HG03558 (cell line): ENCODE results near the gene CARMIL1.
"Not testable (repeated sequence)": the region's sequence is repeated elsewhere in the genome, so short reads cannot be mapped to it uniquely, and the experiment has no call there.

Source experiments
- ATAC-seq: cut with Tn5 transposase; IDR thresholded peaks from one replicate; pipeline ENCODE4 v1.9.1; 2021; ENCODE audit warnings: moderate number of reproducible peaks; ENCODE audit not compliant: unreplicated experiment; ENCODE audit errors: extremely low read depth

CARMIL1 gene

DNA sequence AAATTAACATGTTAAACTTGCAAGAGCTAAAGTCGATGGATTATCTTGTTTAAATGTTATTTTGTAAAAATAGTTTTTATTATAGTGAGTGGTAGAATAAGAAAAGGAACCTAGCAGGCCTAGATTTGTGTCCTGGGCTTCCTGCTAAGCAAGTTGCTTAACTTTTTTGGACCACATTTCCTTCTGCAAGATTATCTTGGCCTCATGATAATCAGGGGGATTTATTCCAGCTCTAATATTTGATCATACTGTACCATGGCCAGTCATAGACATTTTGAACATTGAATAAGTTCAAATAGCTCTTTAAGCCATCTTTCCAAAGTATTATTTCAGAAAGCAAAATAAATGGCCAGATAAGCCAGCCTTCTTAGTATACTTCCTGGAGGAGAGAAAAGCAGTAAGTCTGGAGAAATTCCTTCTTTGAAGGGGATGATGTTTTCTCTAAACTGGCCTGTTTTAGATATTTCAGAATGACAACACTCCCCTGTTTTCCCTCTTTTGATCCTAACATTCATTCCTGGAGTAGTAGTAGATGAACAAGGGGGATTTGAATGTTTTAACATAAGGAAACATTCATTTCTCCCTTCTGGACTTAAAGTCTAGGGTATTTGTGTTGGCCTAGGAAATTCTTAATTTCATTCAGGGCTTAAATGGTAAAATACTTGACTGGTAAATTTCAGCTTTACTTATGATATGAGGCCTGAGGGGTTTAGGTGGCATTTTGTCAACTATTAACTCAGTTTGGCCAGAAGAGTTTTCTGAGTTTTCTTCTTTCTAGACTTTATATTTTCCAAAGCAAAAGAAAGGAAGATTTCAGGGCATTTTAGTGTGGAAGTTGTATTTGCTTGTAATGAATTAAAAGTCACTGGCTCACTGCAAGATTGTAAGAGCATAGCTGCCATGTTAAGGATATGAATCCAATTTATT is 264.1 kb downstream of the CARMIL1 start:
- ATAC-seq = no peak

DNA sequence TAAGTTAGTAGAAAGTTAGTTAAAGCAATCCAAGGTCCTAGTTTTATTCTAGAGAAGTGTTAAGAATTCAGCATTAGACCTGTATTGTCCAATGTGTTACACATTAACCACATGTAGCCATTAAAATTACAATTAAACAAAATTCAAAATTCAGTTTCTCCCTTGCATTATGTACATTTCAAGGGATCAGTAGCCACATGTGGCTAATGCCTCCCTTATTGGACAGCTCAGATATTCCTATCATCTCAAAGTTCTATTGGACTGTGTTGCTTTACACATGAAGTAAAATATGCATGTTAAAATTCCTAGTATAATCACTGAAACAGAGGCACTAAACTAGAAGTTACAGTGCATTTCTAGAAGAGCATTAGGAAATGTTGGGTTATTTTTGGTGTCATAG is 265.7 kb downstream of the CARMIL1 start:
- ATAC-seq = no peak

DNA sequence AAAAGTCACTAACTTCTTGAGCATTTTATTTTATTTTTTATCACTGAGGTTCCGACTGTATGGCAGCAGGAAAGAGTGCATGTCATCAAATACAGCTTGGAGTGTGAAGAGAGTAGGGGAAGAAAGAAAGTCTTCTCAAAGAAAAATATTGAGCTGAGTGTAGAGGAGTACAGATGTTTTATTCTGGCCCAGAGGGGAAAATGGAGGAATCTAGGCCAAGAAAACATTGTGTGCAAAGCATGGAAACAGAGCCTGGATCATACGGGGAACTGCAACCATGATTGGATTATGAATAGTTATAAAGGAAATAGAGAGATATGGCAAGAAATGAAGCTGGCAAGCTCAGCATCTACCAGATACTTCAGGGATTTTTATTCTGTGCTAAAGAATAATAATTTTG is 268.6 kb downstream of the CARMIL1 start:
- no peak for ATAC-seq

DNA sequence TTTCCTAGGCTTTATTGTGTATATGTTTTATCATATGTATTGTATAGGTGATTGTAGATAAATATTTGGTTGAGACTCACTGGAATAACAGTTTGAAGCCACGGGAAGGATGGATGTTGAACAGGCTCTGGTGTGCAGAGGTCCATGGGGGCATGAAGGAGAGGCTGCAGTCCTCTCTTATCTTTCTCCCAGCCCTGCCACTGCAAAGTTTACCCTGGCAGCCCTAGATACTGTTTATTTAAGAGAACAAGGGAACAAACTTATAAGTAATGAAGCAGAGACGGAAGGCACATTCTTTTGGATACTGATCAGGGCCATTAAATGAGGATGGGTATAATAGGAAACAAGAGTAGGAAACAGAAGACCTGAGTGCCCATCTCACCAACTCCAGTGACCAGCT is 269.3 kb downstream of the CARMIL1 start:
- ATAC-seq = no peak

DNA sequence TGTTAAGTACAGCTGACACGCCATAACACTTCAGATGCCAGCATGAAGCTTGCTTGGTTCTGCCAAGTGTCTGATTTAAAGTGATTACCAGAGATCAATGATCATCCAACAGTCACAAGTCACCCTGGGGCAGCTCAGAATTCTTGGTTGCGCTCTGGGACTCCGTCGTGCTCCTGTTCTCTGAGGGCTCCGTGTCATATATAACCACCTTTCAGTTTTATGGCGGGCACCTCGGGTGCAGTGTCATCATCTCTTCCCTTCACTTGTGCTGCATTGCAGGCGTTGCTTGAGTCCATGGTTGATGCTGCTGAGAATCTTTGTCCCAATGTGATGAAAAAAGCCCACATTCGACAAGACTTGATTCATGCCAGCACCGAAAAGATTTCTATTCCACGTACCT is 271.5 kb downstream of the CARMIL1 start:
- no peak for ATAC-seq

DNA sequence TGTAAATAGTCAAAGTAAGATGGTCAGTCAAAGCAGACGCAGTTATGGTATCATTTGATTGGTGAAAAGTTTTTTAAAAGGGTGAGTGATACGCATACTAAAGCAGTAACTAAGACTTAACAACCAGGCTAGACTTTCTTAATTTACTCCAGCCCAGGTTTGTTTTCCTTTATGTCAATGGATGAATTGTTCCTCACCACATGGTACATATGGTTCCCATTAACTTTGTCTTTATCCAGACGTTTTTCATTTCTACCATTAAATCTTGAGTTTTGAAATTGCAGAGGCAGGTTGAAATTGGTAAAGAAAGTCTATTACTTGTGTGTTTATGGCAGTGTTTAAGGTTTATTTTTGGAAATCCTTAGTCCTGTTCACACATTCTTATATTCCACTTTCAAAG is 274.3 kb downstream of the CARMIL1 start:
- ATAC-seq = no peak

DNA sequence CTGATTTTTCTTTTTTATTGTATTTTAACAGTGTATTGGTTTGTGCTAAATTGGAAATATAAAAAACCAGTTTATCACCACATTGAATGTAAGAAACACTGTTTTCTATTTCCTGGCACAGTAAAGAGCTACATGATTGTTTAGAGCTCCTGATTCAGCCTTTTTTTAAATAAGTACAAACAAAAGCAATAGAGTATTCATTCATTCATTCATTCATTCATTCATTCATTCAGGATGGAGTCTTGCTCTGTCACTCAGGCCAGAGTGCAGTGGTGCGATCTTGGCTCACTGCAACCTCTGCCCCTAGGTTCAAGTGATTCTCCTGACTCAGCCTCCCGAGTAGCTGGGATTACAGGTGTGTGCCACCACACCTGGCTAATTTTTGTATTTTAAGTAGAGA is 276.0 kb downstream of the CARMIL1 start:
- no peak for ATAC-seq

DNA sequence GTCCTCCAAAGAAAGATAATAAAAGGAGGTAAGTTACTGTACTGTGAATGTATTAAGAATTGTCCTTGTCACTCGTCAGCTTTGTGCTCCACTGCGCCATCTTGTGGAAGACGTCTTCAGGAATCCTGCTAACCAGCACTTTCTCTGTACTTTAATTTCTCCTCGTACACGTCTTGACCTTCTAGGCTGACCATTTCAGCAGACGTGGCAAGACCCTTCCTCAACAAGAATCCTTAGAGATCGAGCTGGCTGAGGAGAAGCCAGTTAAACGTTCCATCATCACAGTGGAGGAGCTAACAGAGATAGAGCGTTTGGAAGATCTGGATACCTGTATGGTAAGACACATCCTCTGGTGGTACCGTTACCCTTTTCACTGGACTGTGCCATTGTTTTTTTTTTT is 277.3 kb downstream of the CARMIL1 start:
- no peak for ATAC-seq

DNA sequence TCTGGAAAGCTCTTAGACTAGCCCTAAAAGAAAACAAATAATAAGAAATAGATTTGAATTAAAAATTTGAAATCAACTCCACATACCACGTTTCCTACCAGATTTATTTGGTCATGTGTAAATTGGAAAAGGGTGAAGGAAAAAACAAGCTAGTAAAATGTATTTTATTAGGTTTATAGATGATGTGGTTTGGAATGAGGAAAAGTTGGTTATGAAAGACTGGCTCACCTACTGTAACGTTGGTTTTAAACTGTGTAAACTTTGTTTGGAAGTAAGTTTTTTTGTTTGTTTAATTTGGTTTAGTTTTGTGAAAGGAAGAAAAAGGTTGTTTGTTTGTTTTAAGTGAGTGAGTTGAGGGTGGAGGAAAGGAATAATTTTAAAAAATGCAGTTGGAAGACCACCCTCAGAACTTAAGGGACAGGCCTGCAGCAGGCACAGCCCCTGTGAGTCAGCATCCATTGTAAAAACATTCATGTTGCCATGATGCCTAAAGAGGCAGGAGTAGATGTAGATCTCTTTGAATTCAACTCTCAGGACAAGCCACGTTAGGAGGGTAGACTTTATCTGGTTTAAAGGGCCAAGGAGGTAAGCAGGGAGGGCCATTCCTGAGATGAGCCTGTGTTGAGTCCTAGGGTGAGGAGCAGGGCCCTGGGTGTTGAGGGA is 279.1 kb downstream of the CARMIL1 start:
- ATAC-seq = no peak

DNA sequence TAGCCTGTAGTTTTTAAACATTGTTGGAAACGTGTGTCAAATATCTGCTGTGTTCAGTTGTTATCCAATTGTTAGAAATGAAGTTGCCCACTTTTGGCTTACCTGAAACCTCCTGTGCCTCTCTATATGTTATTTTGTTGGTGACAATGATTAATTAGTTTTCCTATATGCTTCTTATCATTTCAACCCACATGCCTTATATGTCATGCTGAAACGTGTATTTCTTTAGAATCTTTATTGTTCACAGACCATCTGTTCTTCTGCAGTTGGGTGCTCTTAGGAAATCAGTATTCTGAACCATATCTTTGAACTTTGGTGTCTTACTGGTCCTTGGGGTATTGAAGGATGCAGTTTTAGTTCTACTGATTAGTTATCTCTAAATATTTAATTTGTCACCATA is 281.7 kb downstream of the CARMIL1 start:
- no peak for ATAC-seq

DNA sequence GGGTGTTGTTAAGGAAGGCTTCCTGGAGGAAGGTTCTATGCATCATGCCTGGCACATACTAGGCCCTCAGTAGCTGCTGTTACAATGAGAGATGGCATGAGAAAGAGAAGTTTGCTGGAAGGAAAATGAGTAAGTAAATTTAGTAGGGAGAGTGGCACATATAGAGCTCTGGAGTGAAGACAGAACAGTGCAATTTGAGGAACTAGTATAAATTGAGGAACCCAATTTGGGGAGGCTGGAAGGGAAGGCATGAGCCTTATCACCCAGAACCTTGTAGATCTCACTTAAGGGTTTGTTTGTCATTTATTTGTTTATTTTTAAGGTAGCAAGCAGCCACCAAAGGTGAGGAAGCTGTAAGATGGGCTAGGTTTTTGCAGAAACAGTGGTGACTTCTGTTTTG is 285.8 kb downstream of the CARMIL1 start:
- no peak for ATAC-seq

DNA sequence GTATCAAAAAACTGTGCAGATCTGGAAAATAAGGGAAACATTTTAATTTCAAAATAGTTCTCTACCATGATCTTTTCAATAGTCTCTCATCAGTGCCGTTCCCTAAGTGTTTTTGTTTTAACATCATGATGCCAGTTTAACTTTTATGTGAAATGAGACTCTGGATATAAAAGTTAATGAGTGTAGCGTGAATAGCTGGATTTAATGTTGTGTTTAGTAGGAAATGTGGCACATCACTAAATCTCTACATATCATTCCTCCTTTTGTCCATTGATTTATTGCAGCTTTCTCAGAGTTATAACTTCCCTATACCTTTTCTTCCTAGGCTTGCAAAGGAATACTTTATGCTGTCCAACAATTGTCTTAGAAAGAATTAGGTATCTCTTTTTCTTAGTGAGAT is 291.4 kb downstream of the CARMIL1 start:
- no peak for ATAC-seq

DNA sequence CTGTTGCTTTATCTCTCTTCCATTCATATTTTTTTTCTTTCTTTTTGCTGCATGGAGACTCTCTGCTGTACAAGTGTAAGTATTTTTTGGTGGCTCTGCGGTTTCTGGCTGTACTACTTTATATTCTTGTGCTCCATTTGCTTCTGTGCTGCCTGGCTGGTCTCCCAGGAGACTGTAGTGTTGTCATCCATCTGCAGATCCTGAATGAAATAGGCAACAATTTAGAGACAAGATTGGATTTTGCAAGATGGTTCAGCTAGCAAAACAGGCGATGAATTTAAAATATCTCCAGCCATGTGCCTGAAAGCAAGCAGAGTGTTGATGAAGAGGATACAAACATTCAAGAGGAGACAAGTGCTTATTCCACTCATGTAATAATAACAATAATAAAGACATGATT is 297.7 kb downstream of the CARMIL1 start:
- no peak for ATAC-seq

DNA sequence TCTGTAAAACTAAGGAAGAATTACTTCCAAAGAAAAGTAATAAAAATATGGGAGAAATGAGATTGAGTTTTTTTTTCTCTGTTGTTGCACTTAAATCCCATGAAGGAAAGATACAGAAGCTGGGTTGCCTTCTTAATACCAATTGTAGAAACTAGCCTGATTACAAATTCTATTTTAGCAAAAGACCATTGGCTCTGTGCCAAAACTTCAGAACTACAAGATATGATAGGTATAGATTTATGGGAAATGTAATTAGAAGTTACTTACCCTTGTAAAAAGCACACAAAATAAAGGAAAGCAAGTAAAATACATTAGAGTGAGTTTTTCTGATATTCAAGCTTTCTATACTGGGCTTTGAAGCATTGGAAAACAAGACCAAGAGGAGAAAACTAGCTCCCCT is 299.4 kb downstream of the CARMIL1 start:
- ATAC-seq = no peak

DNA sequence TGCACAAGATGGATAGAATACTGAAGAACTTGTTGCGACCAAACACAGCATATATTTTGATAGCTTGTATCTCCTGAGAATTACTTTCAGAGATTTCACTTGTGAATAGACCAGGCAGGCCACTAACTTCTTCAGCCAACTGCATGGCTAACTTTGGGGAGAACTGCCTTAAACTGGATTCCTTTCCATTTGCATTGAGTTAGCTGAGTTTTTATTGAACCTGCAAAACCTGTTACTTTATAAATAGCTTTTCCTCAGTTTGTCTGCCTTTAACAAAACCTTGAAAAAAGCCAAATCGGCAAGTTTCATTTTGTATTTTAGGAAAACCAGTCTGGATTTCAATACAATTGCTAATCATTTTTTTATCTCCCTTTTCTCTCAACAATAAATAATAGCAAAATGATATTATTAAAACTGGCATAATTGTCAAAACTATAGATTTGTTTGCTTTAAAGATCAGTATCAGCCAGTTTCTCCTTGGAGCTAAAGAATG is 300.3 kb downstream of the CARMIL1 start:
- ATAC-seq = no peak

DNA sequence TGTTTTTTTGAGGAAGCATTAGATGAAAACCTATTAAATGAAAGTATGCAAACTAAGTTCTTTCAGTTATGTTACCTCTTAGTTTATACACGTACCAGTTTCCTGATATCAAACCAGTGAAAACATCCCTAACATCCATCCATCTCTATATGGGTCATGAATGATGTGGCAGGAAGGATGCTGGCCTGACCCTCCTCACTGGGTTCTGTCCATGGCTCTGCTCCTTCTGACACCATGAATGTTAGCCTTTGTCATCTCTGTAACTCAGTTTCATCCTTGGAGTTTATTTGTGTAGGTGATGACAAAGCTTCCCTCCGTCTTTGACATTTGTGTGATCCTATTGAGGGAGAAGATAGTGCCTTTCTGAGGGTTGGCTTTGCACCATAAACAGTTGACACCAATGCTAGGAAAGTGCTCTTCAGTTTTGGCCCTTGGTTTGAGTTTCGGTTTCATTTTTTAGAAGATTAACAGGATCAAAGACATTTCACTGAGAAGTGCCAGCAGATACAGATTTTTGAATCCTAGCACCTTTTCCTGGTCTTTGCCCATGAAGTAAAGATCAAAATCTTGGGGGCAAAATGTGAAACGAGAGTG is 300.8 kb downstream of the CARMIL1 start:
- no peak for ATAC-seq

DNA sequence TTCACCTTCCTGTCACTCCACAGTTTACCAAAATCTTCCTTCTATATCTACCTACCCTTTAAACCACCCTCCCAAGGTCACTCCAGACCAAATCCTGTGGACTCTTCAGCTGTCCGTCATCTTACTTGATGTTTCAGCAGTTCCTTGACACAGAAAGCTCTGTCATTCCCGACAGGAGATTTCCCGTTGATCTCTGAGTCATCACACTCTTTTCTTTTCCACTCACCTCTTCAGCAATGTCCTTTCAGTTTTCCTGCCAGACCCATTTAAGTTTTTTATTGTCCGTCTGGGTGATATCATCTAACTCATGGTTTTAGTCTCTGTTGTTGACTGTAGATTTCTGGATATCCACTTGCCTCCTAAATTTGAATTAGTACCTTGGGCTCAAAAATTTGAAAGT is 302.9 kb downstream of the CARMIL1 start:
- ATAC-seq = no peak

DNA sequence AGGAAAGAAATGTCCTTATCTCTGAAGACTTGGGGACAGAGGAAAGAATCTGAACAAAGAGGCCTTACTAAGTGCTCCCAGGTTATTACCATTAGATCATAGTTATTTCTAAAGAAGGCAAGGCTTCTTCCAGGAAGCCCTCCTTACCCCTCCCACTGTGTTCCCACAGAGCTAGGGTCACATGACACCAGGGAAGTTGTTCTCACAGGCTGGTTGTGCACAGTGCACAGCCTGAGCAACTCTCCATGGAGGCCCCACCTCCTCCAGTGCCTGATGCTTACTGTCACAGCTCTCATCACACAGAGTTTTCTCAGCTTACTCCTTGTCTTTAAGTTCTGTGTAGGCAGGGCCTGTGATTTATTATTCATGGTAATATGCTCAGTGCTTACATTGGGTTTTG is 303.9 kb downstream of the CARMIL1 start:
- ATAC-seq = no peak

DNA sequence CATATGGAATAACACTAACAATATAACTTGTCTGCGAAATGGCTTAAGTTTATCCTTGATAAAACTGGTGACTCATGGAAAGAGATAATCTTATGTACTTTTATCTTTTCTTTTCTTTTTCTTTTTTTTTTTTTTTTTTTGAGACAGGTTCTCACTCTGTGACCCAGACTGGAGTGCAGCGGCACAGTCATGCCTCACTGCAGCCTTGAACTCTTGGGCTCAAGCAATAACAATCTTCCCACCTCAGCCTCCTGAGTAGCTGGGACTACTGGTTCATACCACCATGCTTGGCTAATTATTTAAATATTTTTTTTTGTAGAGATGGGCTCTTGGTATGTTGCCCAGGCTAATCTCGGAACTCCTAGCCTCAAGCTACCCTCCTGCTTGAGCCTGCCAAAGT is 304.7 kb downstream of the CARMIL1 start:
- no peak for ATAC-seq

DNA sequence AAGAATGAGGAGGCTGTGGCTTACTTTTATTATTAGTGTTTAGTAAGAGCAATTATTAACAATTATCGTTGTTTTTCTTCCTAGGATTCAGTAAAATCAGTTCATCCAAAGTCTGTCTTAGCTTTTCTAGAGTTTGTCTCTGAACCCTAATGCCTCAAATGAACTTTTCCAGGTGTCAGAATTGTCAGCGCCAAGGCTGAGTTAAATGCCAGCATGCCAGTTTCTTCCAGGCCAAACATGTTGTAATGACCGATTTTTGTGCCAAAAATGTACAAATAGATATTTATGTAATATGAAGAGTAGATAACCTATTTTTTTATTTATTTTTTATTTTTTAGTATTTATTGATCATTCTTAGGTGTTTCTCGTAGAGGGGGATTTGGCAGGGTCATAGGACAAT is 306.1 kb downstream of the CARMIL1 start:
- no peak for ATAC-seq

DNA sequence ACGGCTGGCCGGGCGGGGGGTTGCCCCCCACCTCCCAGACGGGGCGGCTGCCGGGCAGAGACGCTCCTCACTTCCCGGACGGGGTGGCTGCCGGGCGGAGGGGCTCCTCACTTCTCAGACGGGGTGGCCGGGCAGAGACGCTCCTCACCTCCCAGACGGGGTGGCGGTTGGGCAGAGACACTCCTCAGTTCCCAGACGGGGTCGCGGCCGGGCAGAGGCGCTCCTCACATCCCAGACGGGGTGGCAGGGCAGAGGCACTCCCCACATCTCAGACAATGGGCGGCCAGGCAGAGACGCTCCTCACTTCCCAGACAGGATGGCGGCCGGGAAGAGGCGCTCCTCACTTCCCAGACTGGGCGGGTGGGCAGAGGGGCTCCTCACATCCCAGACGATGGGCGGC is 306.9 kb downstream of the CARMIL1 start:
- ATAC-seq = not testable (repeated sequence)
